KOPT-K1 (cell line): ENCODE results near the gene ANKRD44.

Source experiments
- H3K27ac ChIP-seq: fragments of 200-600 bp; sonication (generic); 2 replicates; pipeline ENCODE4 v1.5.1; 2016; ENCODE audit warnings: antibody characterized with exemption, mild to moderate bottlenecking, low read depth, low read length; ENCODE audit not compliant: poor library complexity, severe bottlenecking
- H3K36me3 ChIP-seq: fragments of 200-600 bp; sonication (generic); 2 replicates; pipeline ENCODE4 v1.5.1; 2017; ENCODE audit warnings: antibody characterized with exemption, mild to moderate bottlenecking, low read length, moderate library complexity; ENCODE audit not compliant: insufficient read depth
- H3K9me3 ChIP-seq: fragments of 200-600 bp; sonication (generic); 2 replicates; pipeline ENCODE4 v1.5.1; 2017; ENCODE audit warnings: antibody characterized with exemption, low read length, mild to moderate bottlenecking; ENCODE audit not compliant: insufficient read depth, poor library complexity, severe bottlenecking

ANKRD44 gene

GRCh38 chr2:197090742-197091367 lies 219.7 kb downstream of the ANKRD44 start:
- H3K9me3 ChIP-seq = no peaks in the 10 kb centered on the region
- no peak overlapping the region for H3K27ac ChIP-seq
- no peaks in the 10 kb centered on the region for H3K36me3 ChIP-seq

GRCh38 chr2:197089655-197090054 lies 220.9 kb downstream of the ANKRD44 start:
- no peak overlapping the region for H3K27ac ChIP-seq

GRCh38 chr2:197088694-197089093 lies 221.9 kb downstream of the ANKRD44 start:
- H3K9me3 ChIP-seq = no peaks in the 10 kb centered on the region
- H3K36me3 ChIP-seq = no peaks in the 10 kb centered on the region
- H3K27ac ChIP-seq = peak overlapping the region; percentile 24

More at GRCh38 chr2:197089655-197090054, 220.9 kb downstream of the ANKRD44 start:
- no peaks in the 10 kb centered on the region for H3K36me3 ChIP-seq
- H3K9me3 ChIP-seq = no peaks in the 10 kb centered on the region

- no peak overlapping the region for H3K27ac ChIP-seq
- no peaks in the 10 kb centered on the region for H3K9me3 ChIP-seq
- H3K36me3 ChIP-seq = no peaks in the 10 kb centered on the region
These were observed 224.1 kb downstream of the ANKRD44 start for GRCh38 chr2:197086500-197086899.

- H3K36me3 ChIP-seq = no peaks in the 10 kb centered on the region
- no peaks in the 10 kb centered on the region for H3K9me3 ChIP-seq
- H3K27ac ChIP-seq = no peak overlapping the region
These were observed 224.9 kb downstream of the ANKRD44 start for GRCh38 chr2:197085665-197086064.

GRCh38 chr2:197081294-197081693 lies 229.3 kb downstream of the ANKRD44 start:
- Histone ChIP-seq H3K36me3 (peaks cover 6% of the 10 kb centered on the region), H3K27ac (no peak overlapping the region), H3K9me3 (no peaks in the 10 kb centered on the region)

GRCh38 chr2:197080578-197081216 lies 229.9 kb downstream of the ANKRD44 start:
- Histone ChIP-seq H3K36me3 (peaks cover 6% of the 10 kb centered on the region), H3K9me3 (no peaks in the 10 kb centered on the region), H3K27ac (no peak overlapping the region)

- H3K9me3 ChIP-seq = no peaks in the 10 kb centered on the region
- no peak overlapping the region for H3K27ac ChIP-seq
- H3K36me3 ChIP-seq = peaks cover 6% of the 10 kb centered on the region
These were observed 230.6 kb downstream of the ANKRD44 start for GRCh38 chr2:197079832-197080555.

- Histone ChIP-seq H3K36me3 (peaks cover 6% of the 10 kb centered on the region), H3K27ac (no peak overlapping the region), H3K9me3 (no peaks in the 10 kb centered on the region)
These were observed 231.2 kb downstream of the ANKRD44 start for GRCh38 chr2:197079414-197079813.

GRCh38 chr2:197078535-197078934 lies 232.0 kb downstream of the ANKRD44 start:
- no peaks in the 10 kb centered on the region for H3K9me3 ChIP-seq
- no peak overlapping the region for H3K27ac ChIP-seq
- peaks cover 6% of the 10 kb centered on the region for H3K36me3 ChIP-seq

- H3K27ac ChIP-seq = no peak overlapping the region
- H3K9me3 ChIP-seq = no peaks in the 10 kb centered on the region
- H3K36me3 ChIP-seq = peaks cover 6% of the 10 kb centered on the region
These were observed 233.2 kb downstream of the ANKRD44 start for GRCh38 chr2:197077336-197077735.

GRCh38 chr2:197076652-197077051 lies 233.9 kb downstream of the ANKRD44 start:
- Histone ChIP-seq H3K27ac (no peak overlapping the region), H3K36me3 (peaks cover 6% of the 10 kb centered on the region), H3K9me3 (no peaks in the 10 kb centered on the region)

- no peaks in the 10 kb centered on the region for H3K9me3 ChIP-seq
- peaks cover 6% of the 10 kb centered on the region for H3K36me3 ChIP-seq
- no peak overlapping the region for H3K27ac ChIP-seq
These were observed 234.7 kb downstream of the ANKRD44 start for GRCh38 chr2:197075754-197076337.

GRCh38 chr2:197075281-197075680 lies 235.3 kb downstream of the ANKRD44 start:
- Histone ChIP-seq H3K27ac (no peak overlapping the region), H3K9me3 (no peaks in the 10 kb centered on the region), H3K36me3 (peaks cover 6% of the 10 kb centered on the region)

GRCh38 chr2:197073701-197074433 lies 236.7 kb downstream of the ANKRD44 start:
- H3K9me3 ChIP-seq = no peaks in the 10 kb centered on the region
- peaks cover 6% of the 10 kb centered on the region for H3K36me3 ChIP-seq
- H3K27ac ChIP-seq = peak overlapping the region; percentile 50
